Aorta (tissue), 5 donors: ENCODE results near the gene CCDC136. TPM values are rescaled to one million over a fixed set of nuclear protein-coding genes. Genes with fewer than 3 reads are reported as not detected.

Source experiments
- ATAC-seq: fragments of 200-7000 bp; cut with Tn5 transposase; one replicate; pipeline ENCODE4 v1.9.1; 2022; ENCODE audit warnings: moderate library complexity; ENCODE audit not compliant: low FRiP score
- DNase-seq, 2 donors: peaks; one replicate each; pipeline ENCODE4 v3.0.0-alpha.2; 2020
- H3K27ac ChIP-seq, 2 donors: one replicate each; pipeline ENCODE4 v1.5.1; 2013; ENCODE audit warnings: low read length in 2 of 2, mild to moderate bottlenecking in 2 of 2, moderate library complexity in 2 of 2, control low read depth in 1 of 2, inconsistent platforms in 1 of 2, low read depth in 1 of 2
- H3K27me3 ChIP-seq, 2 donors: one replicate each; pipeline ENCODE4 v1.6.1; 2013; ENCODE audit warnings: control low read depth in 1 of 2, low read length in 1 of 2, mild to moderate bottlenecking in 1 of 2, moderate library complexity in 1 of 2; ENCODE audit not compliant: insufficient read depth in 2 of 2, control insufficient read depth in 1 of 2
- H3K36me3 ChIP-seq, 2 donors: one replicate each; pipeline ENCODE4 v1.6.1; 2013; ENCODE audit warnings: control low read depth in 1 of 2, low read length in 1 of 2, mild to moderate bottlenecking in 1 of 2; ENCODE audit not compliant: insufficient read depth in 2 of 2, control insufficient read depth in 1 of 2
- H3K4me1 ChIP-seq, 2 donors: one replicate each; pipeline ENCODE4 v1.6.1; 2013; ENCODE audit warnings: low read length in 2 of 2, control low read depth in 1 of 2, mild to moderate bottlenecking in 1 of 2, moderate library complexity in 1 of 2; ENCODE audit not compliant: insufficient read depth in 2 of 2, control insufficient read depth in 1 of 2
- H3K4me3 ChIP-seq, 2 donors: one replicate each; pipeline ENCODE4 v1.5.1; 2013; ENCODE audit warnings: low read length in 2 of 2, control low read depth in 1 of 2, mild to moderate bottlenecking in 1 of 2
- H3K9me3 ChIP-seq: one replicate; pipeline ENCODE4 v1.6.1; 2013; ENCODE audit warnings: mild to moderate bottlenecking, low read length; ENCODE audit not compliant: control insufficient read depth
- WGBS, 2 donors: extraction: QIAGEN DNeasy Blood & Tissue Kit; methylation state at CpG; one replicate each; pipeline ENCODE4 v1.1.7; 2013; 5-methylcytosine and 5-hydroxymethylcytosine counted together
- intact Hi-C, 2 donors: fragments of 100-400 bp; cut with DNase I; formaldehyde crosslinking; loops; one replicate each; pipeline versions ENCODE4 v1.14.2 to v1.15.0; 2022
- polyA plus RNA-seq, 2 donors: library from polyadenylated mRNA; stranded (reverse); fragments of 200-250 nt; gene quantifications; one replicate each; pipeline ENCODE4 v1.2.3, GENCODE V29; 2013
- total RNA-seq, 2 donors: library from RNA; stranded (reverse); fragmentation: NEBNext Ultra II Directional; extraction: Animal tissue kit (Norgen Biotek cat#: 25700); gene quantifications; one replicate each; pipeline ENCODE4 v1.2.1, GENCODE V29; 2021
- donor health status: healthy with polysubstance abuse.
- donor health status: Bipolar disorder and iron deficiency.
- donor health status: DM: no; HTN: no; CAD: no.
- donor health status: DM: no; HTN: no; CAD: no.
- donor health status: DM: yes; HTN: yes; CAD: no.

CCDC136 gene
- total and polyA plus RNA-seq, 4 donors = 7.5 to 29.5 (median 13.6) TPM

- WGBS, 2 donors = 1% methylated on average over 71 to 109 of the region's 109 CpGs
These were observed 38.7 kb downstream of the CCDC136 start, which contains the start of gene FLNC for GRCh38 chr7:128830231-128831177. Gene FLNC, plus strand, starts transcription at chr7:128830406. Its CDS starts 232 bp downstream, at chr7:128830638.

DNA sequence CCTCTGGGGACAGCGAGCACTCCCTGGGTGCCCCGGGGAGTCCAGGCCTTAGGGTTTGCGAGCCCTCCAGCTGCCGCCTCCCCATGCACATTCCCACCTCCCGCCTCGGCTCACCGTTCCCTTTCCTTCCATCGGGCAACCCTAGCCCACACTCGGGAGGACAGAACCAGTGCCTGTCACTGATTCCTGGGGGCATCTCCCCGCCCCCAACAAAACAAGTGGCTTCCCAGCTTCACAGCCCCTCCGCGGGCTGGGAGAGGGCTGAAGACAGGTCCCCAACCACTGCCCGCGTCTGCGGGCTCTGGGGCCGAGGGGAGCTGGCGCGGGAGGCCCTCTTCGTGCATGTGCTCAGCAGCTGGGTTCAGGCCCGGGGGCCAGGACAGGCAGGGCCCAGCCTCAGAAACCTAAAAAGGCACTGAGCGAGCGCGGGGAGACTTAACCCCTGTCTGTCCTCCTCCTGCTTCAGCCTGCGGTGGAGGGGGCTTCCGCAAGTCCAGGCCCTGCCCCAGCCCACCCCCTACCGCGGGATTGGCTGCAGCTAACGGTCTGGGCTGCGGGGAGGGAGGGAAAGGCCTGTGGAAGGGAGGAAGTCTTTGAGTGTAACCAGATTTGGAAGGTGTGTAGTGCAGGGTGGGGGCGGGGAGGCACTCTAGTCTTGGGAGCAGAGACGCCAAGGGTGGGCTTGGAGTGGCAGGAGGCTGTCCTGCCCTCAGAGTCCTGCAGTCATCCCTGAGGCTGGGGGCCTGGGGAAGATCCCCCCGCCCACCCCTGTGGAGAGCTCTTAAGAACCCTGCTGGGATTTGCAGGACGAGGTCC, 39.6 kb downstream of the CCDC136 start:
- Histone ChIP-seq H3K9me3 (no peaks in the 10 kb centered on the region), H3K4me3 (peak overlapping the region; percentile 40 to 68), H3K36me3 (no peaks in the 10 kb centered on the region), H3K27me3 (no peaks in the 10 kb centered on the region), H3K4me1 (no peaks in the 10 kb centered on the region), H3K27ac (peak overlapping the region; percentile 7 to 72)
- DNase-seq (peak; percentile 76 to 79), ATAC-seq (peak; percentile 53)
- intact Hi-C loops = loop anchor here in 1 of 2 donors (2.0 to 5.0 kb wide), 2 partner anchors 41 to 94 kb away; partner anchors contain the start of genes CALU and CCDC136
- WGBS, 2 donors = 3 to 4% methylated on average over 29 to 33 of the region's 33 CpGs

More at GRCh38 chr7:128830231-128831177, 38.7 kb downstream of the CCDC136 start, which contains the start of gene FLNC:
- peak within 1 kb of the TSS; percentile 7 to 81 for H3K27ac ChIP-seq
- no peaks in the 10 kb centered on the region for H3K27me3 ChIP-seq
- H3K36me3 ChIP-seq = no peaks in the 10 kb centered on the region
- no peaks in the 10 kb centered on the region for H3K4me1 ChIP-seq
- peak within 1 kb of the TSS; percentile 40 to 68 for H3K4me3 ChIP-seq
- ATAC-seq (peak; percentile 8), DNase-seq (peak; percentile 76 to 91)
- H3K9me3 ChIP-seq = no peaks in the 10 kb centered on the region
- intact Hi-C loops = loop anchor here in 1 of 2 donors (2.0 to 5.0 kb wide), 2 partner anchors 40 to 93 kb away; partner anchors contain the start of genes CALU and CCDC136

GRCh38 chr7:128831994-128832879, 40.5 kb downstream of the CCDC136 start:
- Histone ChIP-seq H3K27ac (peak overlapping the region; percentile 7 to 77), H3K4me1 (no peaks in the 10 kb centered on the region), H3K36me3 (no peaks in the 10 kb centered on the region), H3K4me3 (peak overlapping the region; percentile 40 to 68), H3K9me3 (no peaks in the 10 kb centered on the region), H3K27me3 (no peaks in the 10 kb centered on the region)
- intact Hi-C loops = loop anchor here in 1 of 2 donors (2.0 to 5.0 kb wide), 2 partner anchors 41 to 95 kb away; partner anchors contain the start of genes CALU and CCDC136
- DNase-seq (peak; percentile 66 to 81), ATAC-seq (peak; percentile 28)
- 6 to 7% methylated on average over 21 to 22 of the region's 22 CpGs for WGBS, 2 donors

GRCh38 chr7:128832880-128833147, 41.0 kb downstream of the CCDC136 start:
- no peaks in the 10 kb centered on the region for H3K4me1 ChIP-seq
- 11 to 23% methylated on average over 2 of the region's 2 CpGs for WGBS, 2 donors
- no peaks in the 10 kb centered on the region for H3K27me3 ChIP-seq
- ATAC-seq (no peak), DNase-seq (no peak)
- peak overlapping the region in 1 of 2 donors; percentile 40 for H3K4me3 ChIP-seq
- H3K9me3 ChIP-seq = no peaks in the 10 kb centered on the region
- intact Hi-C loops = loop anchor here in 1 of 2 donors (5.0 kb wide), 1 partner anchor 96 kb away; the partner anchor contains the start of gene CALU
- peak overlapping the region; percentile 6 to 77 for H3K27ac ChIP-seq
- H3K36me3 ChIP-seq = no peaks in the 10 kb centered on the region

DNA sequence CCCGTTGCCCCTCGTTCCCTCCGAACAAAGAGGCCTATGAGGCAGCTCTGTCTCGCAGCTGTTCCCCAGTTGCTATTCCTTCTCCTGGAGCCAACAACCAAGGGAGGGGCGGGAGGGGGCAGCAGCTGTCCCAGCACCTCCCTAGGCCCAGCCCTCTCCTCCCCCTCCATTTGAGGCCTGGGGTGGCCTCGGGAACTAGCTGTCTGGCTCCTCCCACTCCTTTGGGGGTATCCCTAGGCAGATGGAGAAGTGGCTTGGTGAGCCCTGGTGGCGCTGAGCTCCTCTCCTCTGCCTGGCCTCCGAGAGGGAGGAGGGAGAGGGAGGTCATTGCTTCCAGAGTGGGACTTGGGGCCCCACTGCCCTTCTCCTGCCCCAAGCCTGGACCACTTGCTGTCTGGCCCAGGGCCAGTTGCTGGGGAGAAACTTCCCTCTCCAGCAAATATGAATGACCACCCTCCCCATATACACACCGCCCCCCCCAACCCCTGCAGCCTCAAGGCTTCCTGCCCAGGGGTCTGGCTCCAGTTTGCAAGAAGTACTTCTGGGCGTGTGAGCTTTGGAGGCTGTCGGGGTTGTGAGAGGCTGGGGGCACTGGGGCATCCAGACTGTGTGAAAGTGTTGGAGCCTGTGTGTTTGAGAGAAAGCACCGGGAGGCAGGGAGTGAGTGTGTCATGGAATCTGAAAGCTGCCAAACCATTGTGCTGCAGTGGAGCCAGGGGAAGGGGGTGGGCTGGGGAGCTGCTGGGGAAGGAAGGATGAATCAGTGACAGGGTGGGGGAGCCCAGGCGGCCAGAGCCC, 41.6 kb downstream of the CCDC136 start:
- Histone ChIP-seq H3K36me3 (no peaks in the 10 kb centered on the region), H3K4me3 (no peak overlapping the region), H3K4me1 (no peaks in the 10 kb centered on the region), H3K9me3 (no peaks in the 10 kb centered on the region), H3K27ac (peak overlapping the region; percentile 6 to 77), H3K27me3 (no peaks in the 10 kb centered on the region)
- ATAC-seq = peak; percentile 53
- DNase-seq = peak; percentile 83 to 88
- intact Hi-C loops = loop anchor here in 1 of 2 donors (5.0 kb wide), 1 partner anchor 96 kb away; the partner anchor contains the start of gene CALU
- WGBS, 2 donors = 3 to 6% methylated on average over 12 to 13 of the region's 13 CpGs

- H3K27ac ChIP-seq = no peak overlapping the region
- no peaks in the 10 kb centered on the region for H3K36me3 ChIP-seq
- no peaks in the 10 kb centered on the region for H3K9me3 ChIP-seq
- H3K4me3 ChIP-seq = no peak overlapping the region
- DNase-seq (peak in 1 of 2 donors; percentile 17), ATAC-seq (no peak)
- 16 to 23% methylated on average over 2 to 4 of the region's 4 CpGs for WGBS, 2 donors
- intact Hi-C loops = loop anchor here in 1 of 2 donors (5.0 kb wide), 1 partner anchor 97 kb away; the partner anchor contains the start of gene CALU
- H3K27me3 ChIP-seq = no peaks in the 10 kb centered on the region
- no peaks in the 10 kb centered on the region for H3K4me1 ChIP-seq
These were observed 42.2 kb downstream of the CCDC136 start for GRCh38 chr7:128833946-128834325.

GRCh38 chr7:128835231-128835751, 43.5 kb downstream of the CCDC136 start:
- ATAC-seq (no peak), DNase-seq (peak in 1 of 2 donors; percentile 38)
- H3K27me3 ChIP-seq = no peaks in the 10 kb centered on the region
- no peaks in the 10 kb centered on the region for H3K4me1 ChIP-seq
- H3K9me3 ChIP-seq = no peaks in the 10 kb centered on the region
- intact Hi-C loops = no loop called here
- H3K4me3 ChIP-seq = no peak overlapping the region
- 78 to 88% methylated on average over 16 of the region's 16 CpGs for WGBS, 2 donors
- no peak overlapping the region for H3K27ac ChIP-seq
- peaks cover 0 to 2% of the 10 kb centered on the region in 2 donors for H3K36me3 ChIP-seq
